Sigmoid colon (tissue), 3 donors: ENCODE data around the gene RELN.

Experiments used
- POLR2A ChIP-seq, 2 donors: fragments of 450-650 bp; IDR thresholded peaks; one replicate each; pipeline ENCODE4 v1.6.1; 2016; ENCODE audit warnings: antibody characterized with exemption in 2 of 2, mild to moderate bottlenecking in 2 of 2, moderate library complexity in 2 of 2
- TF ChIP-seq, protein P1 (sequence below), 4 experiments: fragments of 450-650 bp in 3 of 4; fragments of 200-600 bp in 1 of 4; IDR thresholded peaks; one replicate each; pipeline ENCODE4 v1.5.1; 2016 to 2019; ENCODE audit warnings: antibody characterized with exemption in 4 of 4, mild to moderate bottlenecking in 3 of 4, moderate library complexity in 2 of 4

- no peak for TF ChIP-seq POLR2A (IDR thresholded peaks at IDR 0.05)
- TF ChIP-seq, protein P1, sequence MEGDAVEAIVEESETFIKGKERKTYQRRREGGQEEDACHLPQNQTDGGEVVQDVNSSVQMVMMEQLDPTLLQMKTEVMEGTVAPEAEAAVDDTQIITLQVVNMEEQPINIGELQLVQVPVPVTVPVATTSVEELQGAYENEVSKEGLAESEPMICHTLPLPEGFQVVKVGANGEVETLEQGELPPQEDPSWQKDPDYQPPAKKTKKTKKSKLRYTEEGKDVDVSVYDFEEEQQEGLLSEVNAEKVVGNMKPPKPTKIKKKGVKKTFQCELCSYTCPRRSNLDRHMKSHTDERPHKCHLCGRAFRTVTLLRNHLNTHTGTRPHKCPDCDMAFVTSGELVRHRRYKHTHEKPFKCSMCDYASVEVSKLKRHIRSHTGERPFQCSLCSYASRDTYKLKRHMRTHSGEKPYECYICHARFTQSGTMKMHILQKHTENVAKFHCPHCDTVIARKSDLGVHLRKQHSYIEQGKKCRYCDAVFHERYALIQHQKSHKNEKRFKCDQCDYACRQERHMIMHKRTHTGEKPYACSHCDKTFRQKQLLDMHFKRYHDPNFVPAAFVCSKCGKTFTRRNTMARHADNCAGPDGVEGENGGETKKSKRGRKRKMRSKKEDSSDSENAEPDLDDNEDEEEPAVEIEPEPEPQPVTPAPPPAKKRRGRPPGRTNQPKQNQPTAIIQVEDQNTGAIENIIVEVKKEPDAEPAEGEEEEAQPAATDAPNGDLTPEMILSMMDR (IDR thresholded peaks at IDR 0.05): no peak
Observed at GRCh38 chr7:103877565-103877964, 111.9 kb downstream of the RELN start.
